ENCODE results near the gene UBAP2. TPM values are rescaled to one million over a fixed set of nuclear protein-coding genes. Genes with fewer than 3 reads are reported as not detected.

The UBAP2 gene
- total RNA-seq, 6 experiments from 2014 or later, result 9.5 to 15.9 (median 11.4) TPM

DNA sequence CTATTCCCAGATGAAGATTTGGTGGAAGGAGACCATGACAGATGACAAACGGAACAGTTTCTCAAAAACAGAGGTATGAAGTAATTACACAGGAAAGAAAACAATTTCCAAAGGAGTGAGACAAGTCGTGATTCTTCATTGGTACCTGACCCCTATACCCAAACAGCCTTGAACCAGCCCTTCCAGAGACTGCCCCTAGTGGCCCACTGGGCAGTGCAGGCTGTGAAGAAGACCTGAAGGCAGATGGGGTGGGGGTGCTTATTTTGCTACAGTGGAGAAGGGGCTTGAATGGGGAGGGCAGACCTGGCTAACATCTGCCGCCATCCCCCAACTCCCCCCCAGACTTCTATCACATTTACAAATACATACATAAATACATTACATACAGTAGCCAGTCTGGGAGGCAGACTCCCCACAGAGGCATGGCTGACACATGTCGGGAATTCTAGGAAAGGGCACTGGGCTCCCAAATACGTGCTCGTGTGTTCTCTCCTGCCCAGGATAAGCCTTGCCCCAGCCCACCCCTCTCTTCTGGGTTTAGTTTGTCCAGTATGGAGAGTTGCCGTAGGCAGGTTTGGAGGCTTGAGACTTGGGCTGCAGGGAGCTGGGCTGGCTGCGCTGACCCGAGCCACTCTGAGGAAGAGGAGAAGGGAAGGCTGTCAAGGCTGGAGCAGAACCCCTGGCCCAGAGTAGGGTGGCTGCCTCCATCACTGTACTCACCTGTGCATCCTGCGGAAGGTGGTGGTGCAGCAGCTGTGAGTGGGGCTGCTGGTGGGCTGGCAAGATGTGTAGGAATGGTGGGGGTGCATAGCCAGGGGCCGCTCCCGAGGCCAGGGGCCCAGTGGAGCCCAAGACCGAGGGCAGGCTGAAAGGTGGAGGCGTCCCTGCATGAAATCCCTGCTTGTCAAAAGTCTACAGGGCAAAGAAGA is 126.5 kb downstream of the UBAP2 start:
- peak in 3 of 4 donors; percentile 10 to 40 (median 11) for ATAC-seq
- Histone ChIP-seq H3K27ac (no peak overlapping the region), H3K4me1 (peaks cover 0 to 12% (median 0%) of the 10 kb centered on the region in 4 donors), H3K9me3 (no peaks in the 10 kb centered on the region), H3K36me3 (peaks cover 0 to 69% (median 17%) of the 10 kb centered on the region in 4 donors), H3K27me3 (no peaks in the 10 kb centered on the region), H3K4me3 (no peak overlapping the region)
- DNase-seq, result no peak
- 84% methylated on average over 9 of the region's 14 CpGs for WGBS (ENCODE audit: insufficient coverage, low coverage, low lambda C conversion rate, missing lambda C conversion rate)
- TF ChIP-seq, protein P1, sequence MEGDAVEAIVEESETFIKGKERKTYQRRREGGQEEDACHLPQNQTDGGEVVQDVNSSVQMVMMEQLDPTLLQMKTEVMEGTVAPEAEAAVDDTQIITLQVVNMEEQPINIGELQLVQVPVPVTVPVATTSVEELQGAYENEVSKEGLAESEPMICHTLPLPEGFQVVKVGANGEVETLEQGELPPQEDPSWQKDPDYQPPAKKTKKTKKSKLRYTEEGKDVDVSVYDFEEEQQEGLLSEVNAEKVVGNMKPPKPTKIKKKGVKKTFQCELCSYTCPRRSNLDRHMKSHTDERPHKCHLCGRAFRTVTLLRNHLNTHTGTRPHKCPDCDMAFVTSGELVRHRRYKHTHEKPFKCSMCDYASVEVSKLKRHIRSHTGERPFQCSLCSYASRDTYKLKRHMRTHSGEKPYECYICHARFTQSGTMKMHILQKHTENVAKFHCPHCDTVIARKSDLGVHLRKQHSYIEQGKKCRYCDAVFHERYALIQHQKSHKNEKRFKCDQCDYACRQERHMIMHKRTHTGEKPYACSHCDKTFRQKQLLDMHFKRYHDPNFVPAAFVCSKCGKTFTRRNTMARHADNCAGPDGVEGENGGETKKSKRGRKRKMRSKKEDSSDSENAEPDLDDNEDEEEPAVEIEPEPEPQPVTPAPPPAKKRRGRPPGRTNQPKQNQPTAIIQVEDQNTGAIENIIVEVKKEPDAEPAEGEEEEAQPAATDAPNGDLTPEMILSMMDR (IDR thresholded peaks at IDR 0.05), result peak; percentile 35 to 44 (median 38)
- no peak for TF ChIP-seq POLR2A (IDR thresholded peaks at IDR 0.05)
- intact Hi-C loops (cut with DNase I), result no loop called here

DNA sequence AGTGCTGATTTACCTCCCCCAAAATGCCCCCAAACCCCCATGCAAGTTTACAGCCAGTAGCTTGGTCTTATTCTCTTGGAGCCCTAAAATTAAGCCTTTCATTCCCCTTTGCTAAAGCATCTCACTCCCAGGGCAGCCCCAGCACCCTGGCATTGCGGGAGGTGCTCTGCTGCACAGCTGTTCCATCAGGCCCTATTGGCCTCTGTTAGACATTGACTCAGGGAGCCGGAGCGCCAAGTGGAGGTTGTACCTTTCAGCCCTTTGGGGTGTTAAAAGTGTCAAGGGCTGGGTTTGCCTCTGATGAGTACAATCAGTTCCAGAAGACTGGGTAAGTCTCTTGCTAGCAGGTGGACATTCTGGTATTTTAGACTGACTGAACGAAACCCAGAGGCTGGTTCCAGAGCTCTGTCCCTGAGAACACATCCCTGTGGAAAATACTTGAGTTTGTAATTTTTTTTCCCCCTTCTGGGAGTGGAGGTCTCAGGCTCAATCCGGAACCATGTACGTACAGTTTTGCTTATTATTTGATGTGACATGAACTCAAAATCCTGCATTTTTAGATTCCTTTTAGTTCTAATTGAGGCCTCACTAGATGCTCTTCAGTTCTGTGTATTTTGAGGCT is 129.3 kb downstream of the UBAP2 start:
- Histone ChIP-seq H3K27me3 (no peaks in the 10 kb centered on the region), H3K9me3 (no peaks in the 10 kb centered on the region), H3K36me3 (peaks cover 0 to 61% (median 16%) of the 10 kb centered on the region in 4 donors), H3K27ac (no peak overlapping the region), H3K4me1 (peaks cover 0 to 7% (median 0%) of the 10 kb centered on the region in 4 donors), H3K4me3 (no peak overlapping the region)
- DNase-seq, result no peak
- TF ChIP-seq, protein P1 (IDR thresholded peaks at IDR 0.05), result no peak
- no peak for TF ChIP-seq POLR2A (IDR thresholded peaks at IDR 0.05)
- intact Hi-C loops (cut with DNase I), result no loop called here
- 97% methylated on average over 4 of the region's 6 CpGs for WGBS (ENCODE audit: insufficient coverage, low coverage, low lambda C conversion rate, missing lambda C conversion rate)
- ATAC-seq, result no peak

DNA sequence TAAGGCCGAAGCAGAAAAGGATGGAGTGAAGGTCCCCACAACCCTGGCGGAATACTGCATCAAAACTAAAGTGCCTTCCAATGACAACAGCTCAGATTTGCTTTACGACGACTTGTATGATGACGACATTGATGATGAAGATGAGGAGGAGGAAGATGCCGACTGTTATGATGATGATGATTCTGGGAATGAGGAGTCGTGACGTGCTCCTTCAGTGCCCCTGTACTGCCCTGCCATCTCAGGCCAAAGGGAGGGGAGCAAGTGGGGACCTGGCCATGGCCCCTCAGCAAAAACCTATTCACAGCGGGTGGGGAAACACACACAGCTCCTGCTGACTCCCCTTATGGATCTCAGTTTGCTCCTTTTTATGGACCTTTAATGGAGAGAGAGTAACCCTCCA is 131.7 kb downstream of the UBAP2 start:
- Histone ChIP-seq H3K27ac (no peak overlapping the region), H3K4me1 (no peaks in the 10 kb centered on the region), H3K9me3 (no peaks in the 10 kb centered on the region), H3K4me3 (no peak overlapping the region), H3K27me3 (no peaks in the 10 kb centered on the region), H3K36me3 (peaks cover 0 to 61% (median 18%) of the 10 kb centered on the region in 4 donors)
- DNase-seq (no peak), ATAC-seq (no peak)
- TF ChIP-seq, protein P1 (IDR thresholded peaks at IDR 0.05), result no peak
- TF ChIP-seq POLR2A (IDR thresholded peaks at IDR 0.05), result no peak
- intact Hi-C loops (cut with DNase I), result no loop called here
- 91% methylated on average over 9 of the region's 9 CpGs for WGBS (ENCODE audit: insufficient coverage, low coverage, low lambda C conversion rate, missing lambda C conversion rate)

DNA sequence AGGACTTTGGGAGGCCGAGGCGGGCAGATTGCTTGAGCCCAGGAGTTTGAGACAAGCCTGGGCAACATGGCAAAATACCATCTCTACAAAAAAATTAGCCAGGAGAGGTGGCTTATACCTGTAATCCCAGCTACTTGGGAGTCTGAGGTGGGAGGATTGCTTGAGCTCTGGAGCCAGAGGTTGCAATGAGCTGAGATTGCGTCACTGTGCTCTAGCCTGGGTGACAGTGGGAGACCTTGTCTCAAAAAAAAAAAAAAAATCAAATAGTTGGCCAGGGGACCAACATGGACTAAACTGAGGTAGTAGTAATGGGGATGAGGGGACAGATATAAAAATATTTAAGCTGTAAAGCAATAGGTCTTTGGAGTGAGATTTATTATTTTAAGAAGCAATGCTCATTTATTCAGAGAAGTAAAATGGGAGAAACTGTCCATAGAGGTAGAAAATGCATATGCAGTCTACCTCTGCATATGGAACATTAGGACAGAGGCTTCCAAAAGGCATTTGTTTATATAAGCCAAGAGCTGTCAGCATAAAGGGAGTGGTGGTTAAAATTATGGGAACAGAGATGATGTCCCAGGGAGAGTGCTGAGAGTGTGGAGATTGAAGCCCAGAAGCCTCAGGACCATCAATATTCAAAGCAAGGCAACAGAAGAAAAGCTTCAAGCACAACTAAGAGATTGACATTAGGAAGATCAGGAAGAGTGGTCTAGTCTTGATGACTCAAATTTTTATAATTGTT is 133.6 kb downstream of the UBAP2 start:
- intact Hi-C loops (cut with DNase I), result no loop called here
- WGBS (ENCODE audit: insufficient coverage, low coverage, low lambda C conversion rate, missing lambda C conversion rate), result 78% methylated on average over 1 of the region's 3 CpGs
- TF ChIP-seq POLR2A (IDR thresholded peaks at IDR 0.05), result no peak
- TF ChIP-seq, protein P1 (IDR thresholded peaks at IDR 0.05), result no peak
- Histone ChIP-seq H3K36me3 (peaks cover 0 to 51% (median 17%) of the 10 kb centered on the region in 4 donors), H3K9me3 (no peaks in the 10 kb centered on the region), H3K27ac (no peak overlapping the region), H3K27me3 (no peaks in the 10 kb centered on the region), H3K4me1 (no peaks in the 10 kb centered on the region), H3K4me3 (no peak overlapping the region)
- DNase-seq, result no peak
- ATAC-seq, result no peak
